HG03521 (cell line): ENCODE results near the gene FDX1.

ENCODE experiments used
- ATAC-seq: cut with Tn5 transposase; IDR thresholded peaks from one replicate; pipeline ENCODE4 v1.9.1; 2021; ENCODE audit warnings: mild to moderate bottlenecking, moderate library complexity; ENCODE audit not compliant: unreplicated experiment

Gene FDX1

GRCh38 chr11:110507328-110507727 is 77.6 kb downstream of the FDX1 start:
- ATAC-seq: no peak

GRCh38 chr11:110508786-110509185 is 79.0 kb downstream of the FDX1 start:
- no peak for ATAC-seq

DNA sequence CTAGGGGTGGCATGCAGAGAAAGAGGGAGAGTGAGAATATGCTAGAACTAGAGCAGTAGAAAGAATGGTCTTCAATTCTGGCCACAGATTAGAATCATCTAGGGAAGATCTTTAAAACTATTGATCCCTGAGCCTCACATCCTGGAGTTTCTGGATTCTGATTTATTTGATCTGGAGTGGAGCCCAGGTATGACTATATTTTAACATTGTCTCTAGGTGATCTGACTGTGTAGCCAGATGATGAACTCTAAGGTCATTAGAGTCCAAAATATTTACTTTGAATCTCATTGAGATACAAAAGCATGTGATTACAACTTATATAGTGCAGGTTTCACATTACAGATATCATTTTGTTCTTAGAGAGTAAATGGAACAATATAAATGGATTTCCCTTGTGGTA is 79.7 kb downstream of the FDX1 start:
- no peak for ATAC-seq

GRCh38 chr11:110512026-110512425 is 82.3 kb downstream of the FDX1 start:
- ATAC-seq: no peak

DNA sequence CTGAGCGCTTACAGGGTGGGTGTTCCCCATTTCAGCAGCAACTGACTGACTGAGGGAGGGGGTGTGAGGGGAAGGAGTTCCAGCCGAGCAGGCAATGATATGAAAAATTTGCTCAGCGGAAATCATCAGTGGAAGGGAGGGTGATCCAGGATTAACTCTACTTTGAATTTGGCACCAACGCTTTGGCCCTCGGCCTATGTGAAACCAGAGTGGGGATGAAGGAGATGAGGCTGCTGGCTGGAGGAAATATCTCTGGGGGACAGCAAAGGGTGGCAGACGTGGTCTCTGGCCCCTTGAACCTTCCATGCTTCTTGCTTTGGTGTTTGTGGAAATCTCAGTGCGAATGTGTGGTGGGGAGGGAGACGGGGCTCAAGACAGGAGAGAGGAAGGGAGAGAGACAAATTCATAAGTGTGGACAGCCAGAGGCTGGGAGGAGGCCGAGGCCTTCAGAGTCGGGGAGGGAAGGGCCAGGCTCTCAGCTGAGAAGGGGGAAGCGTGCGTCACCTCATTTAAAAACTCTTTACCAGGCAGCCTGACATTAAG is 83.6 kb downstream of the FDX1 start:
- no peak for ATAC-seq

GRCh38 chr11:110513846-110514437 is 84.2 kb downstream of the FDX1 start:
- no peak for ATAC-seq
